Upper lobe of right lung (tissue), 1 donor: ENCODE data around the gene VAV3. TPM values are rescaled to one million over a fixed set of nuclear protein-coding genes. Genes with fewer than 3 reads are reported as not detected.

ENCODE experiments used
- ATAC-seq: fragments of 200-7000 bp; cut with Tn5 transposase; one replicate; pipeline ENCODE4 v1.9.1; 2020; ENCODE audit warnings: mild to moderate bottlenecking, moderate library complexity
- DNase-seq: peaks from one replicate; pipeline ENCODE4 v3.0.0-alpha.2; 2020
- H3K27ac ChIP-seq: fragments of 200-600 bp; one replicate; pipeline ENCODE4 v1.8.0; 2022
- H3K27me3 ChIP-seq: fragments of 200-600 bp; one replicate; pipeline ENCODE4 v1.8.0; 2022; ENCODE audit warnings: mild to moderate bottlenecking
- H3K36me3 ChIP-seq: fragments of 200-600 bp; one replicate; pipeline ENCODE4 v1.8.0; 2022
- H3K4me1 ChIP-seq: fragments of 200-600 bp; one replicate; pipeline ENCODE4 v1.8.0; 2022
- H3K4me3 ChIP-seq: fragments of 200-600 bp; one replicate; pipeline ENCODE4 v1.8.0; 2022; ENCODE audit warnings: mild to moderate bottlenecking
- H3K9me3 ChIP-seq: fragments of 200-600 bp; one replicate; pipeline ENCODE4 v1.8.0; 2022
- CTCF ChIP-seq: fragments of 200-600 bp; IDR thresholded peaks from one replicate; pipeline ENCODE4 v1.8.0; 2022; ENCODE audit warnings: antibody characterized with exemption
- intact Hi-C: fragments of 100-400 bp; cut with DNase I; formaldehyde crosslinking; loops from one replicate; pipeline ENCODE4 v1.11.0; 2022
- total RNA-seq: library from RNA; stranded (reverse); fragmentation: NEBNext Ultra II Directional; extraction: Animal tissue kit (Norgen Biotek cat#: 25700); gene quantifications from one replicate; pipeline ENCODE4 v1.2.1, GENCODE V29; 2021
- donor health status: DM: no; HTN: yes; CAD: no; lungs with severe emphysema.

VAV3 gene
- total RNA-seq, 1 donor from 2014 or later, result 8.5 TPM

DNA sequence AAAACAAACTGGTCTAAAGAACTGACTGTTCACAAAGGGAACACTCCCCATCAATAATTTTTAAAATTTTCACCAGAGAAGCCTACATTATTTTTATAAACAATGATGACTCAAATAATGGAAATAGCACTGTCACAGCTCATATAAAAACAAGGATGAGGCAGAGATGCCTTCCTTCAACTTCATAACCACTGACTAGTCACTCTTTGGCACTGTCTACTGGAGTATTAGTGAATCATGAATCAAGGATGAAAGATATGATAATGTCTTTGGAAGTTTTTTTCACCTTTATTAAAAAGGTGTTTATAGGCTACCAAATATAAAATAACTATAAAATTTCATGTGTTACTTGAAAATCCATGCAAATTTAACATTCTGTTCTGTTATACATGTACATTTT lies 316.9 kb downstream of the VAV3 start:
- Histone ChIP-seq H3K4me3 (no peak overlapping the region), H3K9me3 (no peaks in the 10 kb centered on the region), H3K27ac (no peak overlapping the region), H3K36me3 (no peaks in the 10 kb centered on the region), H3K27me3 (no peaks in the 10 kb centered on the region), H3K4me1 (no peaks in the 10 kb centered on the region)
- ATAC-seq, result no peak
- DNase-seq, result no peak
- no peak for TF ChIP-seq CTCF
- intact Hi-C loops, result no loop called here

DNA sequence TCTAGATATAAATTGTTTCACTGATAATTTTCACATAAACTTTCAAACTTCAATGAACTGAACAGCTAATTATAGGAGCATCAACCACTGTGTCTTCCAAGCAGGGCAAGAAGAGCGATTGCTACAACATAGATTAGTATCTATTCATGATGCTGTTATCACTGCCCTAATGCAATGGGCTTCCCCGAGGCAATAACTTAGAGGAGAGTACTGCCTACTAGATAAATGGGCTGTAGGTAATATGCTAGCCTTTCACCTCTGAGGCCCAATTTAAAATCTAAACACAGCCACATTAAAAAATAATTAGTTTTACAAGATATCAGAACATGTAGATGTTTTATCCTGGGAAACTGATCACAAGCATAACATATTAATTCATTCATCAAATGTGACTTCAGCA lies 318.0 kb downstream of the VAV3 start:
- intact Hi-C loops, result no loop called here
- no peak for DNase-seq
- Histone ChIP-seq H3K4me1 (no peaks in the 10 kb centered on the region), H3K36me3 (no peaks in the 10 kb centered on the region), H3K27me3 (no peaks in the 10 kb centered on the region), H3K27ac (no peak overlapping the region), H3K4me3 (no peak overlapping the region), H3K9me3 (no peaks in the 10 kb centered on the region)
- ATAC-seq, result no peak
- TF ChIP-seq CTCF, result no peak

DNA sequence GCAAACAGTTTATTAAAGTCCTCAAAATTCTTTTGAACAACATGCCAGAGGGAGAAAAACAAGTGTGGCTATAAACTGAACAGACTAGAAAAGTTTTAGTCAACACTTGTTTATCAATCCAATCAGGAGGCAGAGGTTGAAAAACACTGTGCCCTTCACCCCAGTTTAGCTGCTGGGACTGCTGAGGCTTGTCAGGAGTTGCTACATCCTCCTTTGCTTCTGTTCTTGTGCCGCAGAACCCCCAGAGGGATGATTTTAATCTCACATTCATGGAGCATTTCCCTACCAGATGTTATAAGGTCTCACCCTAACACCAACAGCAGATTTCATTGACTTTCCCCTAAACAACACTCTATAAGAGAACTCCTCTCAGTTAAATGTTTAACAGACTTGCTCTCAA lies 321.2 kb downstream of the VAV3 start:
- no peaks in the 10 kb centered on the region for H3K9me3 ChIP-seq
- intact Hi-C loops, result no loop called here
- DNase-seq (no peak), ATAC-seq (no peak)
- no peak for TF ChIP-seq CTCF
- H3K4me1 ChIP-seq, result no peaks in the 10 kb centered on the region
- H3K27ac ChIP-seq, result no peak overlapping the region
- no peak overlapping the region for H3K4me3 ChIP-seq
- no peaks in the 10 kb centered on the region for H3K27me3 ChIP-seq
- no peaks in the 10 kb centered on the region for H3K36me3 ChIP-seq

- no peak overlapping the region for H3K4me3 ChIP-seq
- no peaks in the 10 kb centered on the region for H3K27me3 ChIP-seq
- TF ChIP-seq CTCF, result no peak
- no peak overlapping the region for H3K27ac ChIP-seq
- intact Hi-C loops, result no loop called here
- no peaks in the 10 kb centered on the region for H3K4me1 ChIP-seq
- ATAC-seq (no peak), DNase-seq (no peak)
- H3K36me3 ChIP-seq, result no peaks in the 10 kb centered on the region
- H3K9me3 ChIP-seq, result no peaks in the 10 kb centered on the region
These were observed 324.8 kb downstream of the VAV3 start for GRCh38 chr1:107640207-107640606.

- no peak for TF ChIP-seq CTCF
- DNase-seq, result no peak
- Histone ChIP-seq H3K36me3 (no peaks in the 10 kb centered on the region), H3K9me3 (no peaks in the 10 kb centered on the region), H3K27ac (no peak overlapping the region), H3K4me1 (no peaks in the 10 kb centered on the region), H3K4me3 (no peak overlapping the region), H3K27me3 (no peaks in the 10 kb centered on the region)
- intact Hi-C loops, result no loop called here
- ATAC-seq, result no peak
These were observed 327.9 kb downstream of the VAV3 start for GRCh38 chr1:107637101-107637500.

- intact Hi-C loops, result no loop called here
- no peaks in the 10 kb centered on the region for H3K4me1 ChIP-seq
- no peak overlapping the region for H3K27ac ChIP-seq
- H3K4me3 ChIP-seq, result no peak overlapping the region
- TF ChIP-seq CTCF, result no peak
- no peaks in the 10 kb centered on the region for H3K9me3 ChIP-seq
- no peaks in the 10 kb centered on the region for H3K27me3 ChIP-seq
- ATAC-seq, result no peak
- no peak for DNase-seq
- H3K36me3 ChIP-seq, result no peaks in the 10 kb centered on the region
These were observed 331.4 kb downstream of the VAV3 start for GRCh38 chr1:107633596-107633995.
